GM18951 (cell line): Measurements from ENCODE around the gene LRRC31.

Experiments
- POLR2A ChIP-seq: IDR thresholded peaks from 4 replicates; pipeline ENCODE4 v1.6.1; 2011; ENCODE audit warnings: mild to moderate bottlenecking; ENCODE audit not compliant: insufficient read length, insufficient read depth; ENCODE audit errors: extremely low read depth
- in situ Hi-C: fragments of 300-500 bp; cut with MboI; formaldehyde crosslinking; loops from one replicate; pipeline ENCODE4 v1.12.0; 2022; ENCODE audit warnings: low sequenced_read_pairs, mixed read lengths, inconsistent platforms; ENCODE audit not compliant: unreplicated experiment

The LRRC31 gene

GRCh38 chr3:169869484-169870220, at the start of gene LRRC31:
Gene LRRC31 (minus strand): TSS chr3:169869935. CDS start chr3:169869807, 128 bp downstream.
- TF ChIP-seq POLR2A = no peak

GRCh38 chr3:169914321-169914720, 44.6 kb upstream of the LRRC31 start:
- in situ Hi-C loops = no loop called here

More at GRCh38 chr3:169869484-169870220, at the start of gene LRRC31:
- in situ Hi-C loops = loop anchor here (25.0 kb wide), 1 partner anchor 168 kb away; the partner anchor contains the start of gene GPR160

GRCh38 chr3:169913323-169913722, 43.6 kb upstream of the LRRC31 start:
- in situ Hi-C loops = no loop called here

More at GRCh38 chr3:169914321-169914720, 44.6 kb upstream of the LRRC31 start:
- no peak for TF ChIP-seq POLR2A

GRCh38 chr3:169911272-169911671, 41.5 kb upstream of the LRRC31 start, which contains the start of gene SAMD7:
Gene SAMD7 (plus strand): TSS chr3:169911572. CDS start chr3:169919499, 7,927 bp downstream.
- in situ Hi-C loops = no loop called here
- TF ChIP-seq POLR2A = no peak

More at GRCh38 chr3:169913323-169913722, 43.6 kb upstream of the LRRC31 start:
- TF ChIP-seq POLR2A = no peak

GRCh38 chr3:169907944-169908343, 38.2 kb upstream of the LRRC31 start:
- TF ChIP-seq POLR2A = no peak
- in situ Hi-C loops = no loop called here

DNA sequence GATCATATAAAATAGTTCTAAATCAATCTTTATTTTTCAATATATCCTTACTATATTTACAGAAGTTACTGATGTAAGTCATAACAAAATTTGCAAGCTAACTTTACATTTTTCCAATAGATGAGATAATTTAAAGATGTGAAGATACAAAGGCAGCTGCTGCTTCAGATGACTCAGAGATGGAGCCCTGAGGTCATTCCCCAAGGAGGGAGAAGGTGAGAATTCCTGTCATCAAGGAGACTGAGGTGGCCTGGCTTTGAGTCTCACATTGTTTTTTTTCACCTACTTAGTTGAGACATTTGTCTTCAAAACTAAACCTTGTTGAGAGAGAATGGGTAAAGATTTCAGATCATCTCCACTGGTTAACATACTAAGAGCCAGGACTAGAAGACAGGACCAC, 37.7 kb upstream of the LRRC31 start:
- in situ Hi-C loops = no loop called here
- TF ChIP-seq POLR2A = no peak

GRCh38 chr3:169905404-169905803, 35.7 kb upstream of the LRRC31 start:
- TF ChIP-seq POLR2A = no peak
- in situ Hi-C loops = no loop called here

GRCh38 chr3:169901453-169901852, 31.7 kb upstream of the LRRC31 start:
- in situ Hi-C loops = no loop called here
- TF ChIP-seq POLR2A = no peak

- in situ Hi-C loops = no loop called here
- TF ChIP-seq POLR2A = no peak
These were observed 27.5 kb upstream of the LRRC31 start for GRCh38 chr3:169897284-169897683.

GRCh38 chr3:169895072-169895471, 25.3 kb upstream of the LRRC31 start:
- in situ Hi-C loops = no loop called here
- no peak for TF ChIP-seq POLR2A

GRCh38 chr3:169894110-169894509, 24.4 kb upstream of the LRRC31 start:
- in situ Hi-C loops = no loop called here
- no peak for TF ChIP-seq POLR2A

DNA sequence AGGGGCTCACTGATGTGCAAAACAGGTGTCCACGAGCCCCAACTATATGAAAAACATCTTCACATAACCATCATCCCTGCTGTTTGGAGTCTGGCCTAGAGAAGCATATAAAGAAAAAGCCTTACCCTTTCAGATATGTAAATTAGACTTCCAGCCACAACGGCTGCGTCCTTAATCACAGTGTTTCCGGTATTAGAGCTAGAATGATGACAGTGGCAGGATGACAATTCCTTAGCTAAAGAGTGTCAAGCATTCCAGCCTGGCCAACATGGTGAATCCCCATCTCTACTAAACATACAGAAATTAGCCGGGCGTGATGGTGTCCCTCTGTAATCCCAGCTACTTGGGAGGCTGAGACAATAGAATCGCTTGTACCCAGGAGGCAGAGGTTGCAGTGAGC, 22.2 kb upstream of the LRRC31 start:
- TF ChIP-seq POLR2A = no peak
- in situ Hi-C loops = no loop called here

- no peak for TF ChIP-seq POLR2A
- in situ Hi-C loops = no loop called here
These were observed 16.9 kb upstream of the LRRC31 start for GRCh38 chr3:169886671-169887070.

DNA sequence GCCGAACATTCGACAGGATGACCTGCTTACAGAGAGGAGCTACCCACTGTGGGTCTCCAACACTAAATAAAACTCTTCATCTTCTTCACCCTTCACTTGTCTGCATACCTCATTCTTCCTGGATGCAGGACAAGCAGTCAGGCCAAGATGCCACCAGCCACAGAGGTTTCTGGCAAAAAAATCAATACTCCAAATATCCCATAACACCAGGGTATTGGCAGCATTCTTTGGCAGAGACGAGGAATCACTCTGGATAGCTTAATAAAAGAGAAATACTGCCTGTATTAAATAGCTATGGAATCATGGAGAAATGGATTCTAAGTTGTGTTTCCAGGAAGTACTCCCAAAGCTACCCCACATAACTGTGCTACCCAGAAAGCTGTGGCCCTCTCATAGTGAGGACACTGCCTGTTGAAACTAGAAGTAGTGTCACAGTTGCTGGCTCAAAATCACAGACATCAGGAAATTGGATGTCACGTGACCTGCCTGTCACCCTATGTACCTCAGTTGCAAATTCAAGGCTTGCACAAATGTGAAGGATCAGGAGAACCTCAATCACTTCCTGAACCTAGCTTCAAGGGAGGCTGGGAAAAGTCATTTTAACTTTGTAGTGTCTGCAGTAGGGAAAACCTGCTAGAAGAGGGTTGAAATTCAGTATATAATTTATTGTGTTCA, 11.0 kb upstream of the LRRC31 start:
- in situ Hi-C loops = no loop called here
- no peak for TF ChIP-seq POLR2A

GRCh38 chr3:169879845-169880575, 10.3 kb upstream of the LRRC31 start:
- no peak for TF ChIP-seq POLR2A
- in situ Hi-C loops = no loop called here
